RWPE2 (cell line): ENCODE data around the gene CRY2.
"Not testable (repeated sequence)": the region's sequence is repeated elsewhere in the genome, so short reads cannot be mapped to it uniquely, and the experiment has no call there.

Experiments
- ATAC-seq: fragments of 200-7000 bp; cut with Tn5 transposase; 3 replicates; pipeline ENCODE4 v1.9.1; 2021; ENCODE audit warnings: low read depth
- DNase-seq: peaks from one replicate; pipeline ENCODE4 v3.0.0-alpha.2; 2020; ENCODE audit warnings: low spot score
- H3K27ac ChIP-seq: fragments of 450-650 bp; 2 replicates; pipeline ENCODE4 v1.5.1; 2017; ENCODE audit warnings: mild to moderate bottlenecking; ENCODE audit not compliant: poor library complexity, severe bottlenecking
- H3K27me3 ChIP-seq: fragments of 250-450 bp; sonication (Bioruptor Pico); 2 replicates; pipeline ENCODE4 v1.5.1; 2021; ENCODE audit warnings: mild to moderate bottlenecking, moderate library complexity; ENCODE audit not compliant: insufficient read depth, poor library complexity, severe bottlenecking
- H3K36me3 ChIP-seq: fragments of 250-450 bp; sonication (Bioruptor Pico); 2 replicates; pipeline ENCODE4 v1.5.1; 2020; ENCODE audit warnings: low read depth, mild to moderate bottlenecking, moderate library complexity
- H3K4me1 ChIP-seq: fragments of 250-450 bp; sonication (Bioruptor Pico); 2 replicates; pipeline ENCODE4 v1.5.1; 2021; ENCODE audit warnings: mild to moderate bottlenecking, moderate library complexity; ENCODE audit not compliant: insufficient read depth, poor library complexity, severe bottlenecking
- H3K4me3 ChIP-seq: fragments of 250-450 bp; sonication (Bioruptor Pico); 2 replicates; pipeline ENCODE4 v1.5.1; 2021; ENCODE audit warnings: mild to moderate bottlenecking, moderate library complexity; ENCODE audit not compliant: severe bottlenecking
- H3K9me3 ChIP-seq: fragments of 250-450 bp; sonication (Bioruptor Pico); 2 replicates; pipeline ENCODE4 v1.5.1; 2021; ENCODE audit warnings: mild to moderate bottlenecking, moderate library complexity; ENCODE audit not compliant: severe bottlenecking
- CTCF ChIP-seq: fragments of 450-650 bp; IDR thresholded peaks from one replicate; pipeline ENCODE4 v1.5.1; 2017; ENCODE audit warnings: mild to moderate bottlenecking, moderate library complexity; ENCODE audit not compliant: poor library complexity, severe bottlenecking

The CRY2 gene

GRCh38 chr11:45832811-45833441 lies 14.3 kb upstream of the CRY2 start:
- Histone ChIP-seq H3K4me3 (no peak overlapping the region), H3K4me1 (no peaks in the 10 kb centered on the region), H3K27me3 (peaks cover 4% of the 10 kb centered on the region), H3K9me3 (no peaks in the 10 kb centered on the region), H3K36me3 (no peaks in the 10 kb centered on the region), H3K27ac (no peak overlapping the region)
- ATAC-seq (no peak), DNase-seq (peak; percentile 8)
- TF ChIP-seq CTCF, result no peak

DNA sequence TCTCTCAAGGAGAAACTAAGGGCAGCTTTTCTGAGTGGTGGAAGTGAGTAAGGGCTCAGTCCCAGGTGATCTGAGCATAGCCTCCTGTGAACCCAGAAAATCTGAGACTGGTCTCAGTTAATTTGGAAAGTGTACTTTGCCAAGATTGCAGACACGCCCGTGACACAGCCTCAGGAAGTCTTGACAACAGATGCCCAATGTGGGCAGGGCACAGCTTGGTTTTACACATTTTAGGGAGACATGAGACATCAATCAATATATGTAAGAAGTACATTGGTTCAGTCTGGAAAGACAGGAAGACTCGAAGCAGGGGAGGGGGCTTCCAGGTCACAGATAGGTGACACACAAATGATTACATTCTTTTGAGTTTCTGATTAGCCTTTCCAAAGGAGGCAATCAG lies 13.5 kb upstream of the CRY2 start:
- no peak for TF ChIP-seq CTCF
- peaks cover 4% of the 10 kb centered on the region for H3K27me3 ChIP-seq
- no peaks in the 10 kb centered on the region for H3K9me3 ChIP-seq
- H3K27ac ChIP-seq, result no peak overlapping the region
- H3K36me3 ChIP-seq, result no peaks in the 10 kb centered on the region
- no peak overlapping the region for H3K4me3 ChIP-seq
- no peak for ATAC-seq
- DNase-seq, result peak; percentile 3
- H3K4me1 ChIP-seq, result no peaks in the 10 kb centered on the region

DNA sequence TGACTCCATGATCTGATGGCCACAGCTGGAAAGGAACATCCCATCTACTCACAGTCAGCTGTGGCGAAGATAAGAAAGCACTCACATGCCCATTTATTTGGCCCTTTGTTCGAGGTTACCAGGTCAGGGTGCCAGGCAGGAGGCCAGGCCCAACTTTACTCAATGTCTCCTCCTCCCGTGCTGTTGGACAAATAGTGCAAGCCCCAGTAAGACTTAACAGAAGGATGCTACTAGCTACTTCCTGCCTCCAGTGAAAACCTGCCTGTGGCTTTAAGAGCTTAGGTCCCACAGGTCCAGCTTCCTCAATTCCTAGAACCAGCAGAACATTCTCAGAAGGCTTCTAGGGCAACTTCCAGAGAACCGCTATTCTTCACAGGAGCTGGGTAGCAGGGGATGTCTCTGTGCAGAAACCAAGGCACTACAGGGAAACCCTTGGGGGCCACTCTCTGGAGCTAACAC lies 12.9 kb upstream of the CRY2 start:
- Histone ChIP-seq H3K4me3 (no peak overlapping the region), H3K27ac (no peak overlapping the region), H3K9me3 (no peaks in the 10 kb centered on the region), H3K36me3 (no peaks in the 10 kb centered on the region), H3K27me3 (peaks cover 4% of the 10 kb centered on the region), H3K4me1 (no peaks in the 10 kb centered on the region)
- no peak for ATAC-seq
- DNase-seq, result peak; percentile 4
- TF ChIP-seq CTCF, result no peak

- Histone ChIP-seq H3K36me3 (no peaks in the 10 kb centered on the region), H3K27ac (no peak overlapping the region), H3K4me3 (no peak overlapping the region), H3K27me3 (peaks cover 4% of the 10 kb centered on the region), H3K9me3 (no peaks in the 10 kb centered on the region), H3K4me1 (no peaks in the 10 kb centered on the region)
- no peak for TF ChIP-seq CTCF
- ATAC-seq (no peak), DNase-seq (no peak)
These were observed 8.1 kb upstream of the CRY2 start for GRCh38 chr11:45839204-45839603.

DNA sequence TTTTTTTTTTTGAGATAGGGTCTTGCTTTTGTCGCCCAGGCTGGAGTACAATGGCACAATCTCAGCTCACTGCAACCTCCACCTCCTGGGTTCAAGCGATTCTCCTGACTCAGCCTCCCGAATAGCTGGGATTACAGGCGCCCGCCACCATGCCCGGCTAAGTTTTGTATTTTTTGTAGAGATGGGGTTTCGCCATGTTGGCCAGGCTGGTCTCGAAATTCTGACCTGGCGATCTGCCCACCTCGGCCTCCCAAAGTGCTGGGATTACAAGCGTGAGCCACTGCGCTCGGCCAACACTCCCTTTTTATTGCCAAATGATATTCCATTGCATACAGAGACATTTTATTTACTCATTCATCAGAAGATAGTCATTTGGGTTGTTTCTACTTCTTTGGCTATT lies 7.0 kb upstream of the CRY2 start:
- not testable (repeated sequence) for H3K27ac ChIP-seq, DNase-seq, H3K27me3 ChIP-seq, ATAC-seq, H3K9me3 ChIP-seq, H3K36me3 ChIP-seq, H3K4me3 ChIP-seq, H3K4me1 ChIP-seq
